Neuronal stem cell (in vitro differentiated cells): Measurements from ENCODE around the gene ACTL9.

ENCODE experiments used
- DNase-seq: peaks from one replicate; pipeline ENCODE4 v3.0.0-alpha.2; 2013; ENCODE audit warnings: low spot score
- H2AFZ ChIP-seq: one replicate; pipeline ENCODE4 v1.6.1; 2013; ENCODE audit warnings: mild to moderate bottlenecking, low read length, inconsistent platforms
- H2AK5ac ChIP-seq: 2 replicates; pipeline ENCODE4 v1.6.1; 2013; ENCODE audit warnings: low read depth, mild to moderate bottlenecking, inconsistent platforms, low read length, moderate library complexity, mixed read lengths
- H2BK120ac ChIP-seq: 2 replicates; pipeline ENCODE4 v1.6.1; 2013; ENCODE audit warnings: low read depth, mild to moderate bottlenecking, inconsistent platforms, low read length, moderate library complexity, mixed read lengths
- H2BK12ac ChIP-seq: one replicate; pipeline ENCODE4 v1.6.1; 2013; ENCODE audit warnings: low read length, inconsistent platforms
- H2BK15ac ChIP-seq: 2 replicates; pipeline ENCODE4 v1.6.1; 2013; ENCODE audit warnings: mild to moderate bottlenecking, low read length, inconsistent platforms, mixed read lengths
- H2BK5ac ChIP-seq: one replicate; pipeline ENCODE4 v1.6.1; 2013; ENCODE audit warnings: inconsistent platforms, mild to moderate bottlenecking, low read length, moderate library complexity
- H3K14ac ChIP-seq: one replicate; pipeline ENCODE4 v1.6.1; 2013; ENCODE audit warnings: low read length, inconsistent platforms
- H3K18ac ChIP-seq: 2 replicates; pipeline ENCODE4 v1.6.1; 2013; ENCODE audit warnings: low read length, inconsistent platforms
- H3K23ac ChIP-seq: 2 replicates; pipeline ENCODE4 v1.6.1; 2013; ENCODE audit warnings: low read depth, mild to moderate bottlenecking, mixed read lengths, low read length, inconsistent platforms; ENCODE audit not compliant: poor library complexity
- H3K27ac ChIP-seq: replicated peaks from 3 replicates; pipeline ENCODE4 v1.5.1; 2013; ENCODE audit warnings: low read length, inconsistent platforms
- H3K27me3 ChIP-seq, 3 experiments: 2 replicates each; pipeline ENCODE4 v1.6.1; 2013; ENCODE audit warnings: low read length in 3 of 3, mild to moderate bottlenecking in 2 of 3, inconsistent platforms in 1 of 3, low read depth in 1 of 3, mixed read lengths in 1 of 3, moderate library complexity in 1 of 3; ENCODE audit not compliant: control insufficient read depth in 3 of 3, insufficient read depth in 3 of 3
- H3K36me3 ChIP-seq, 2 donors: replicated peaks in 1 of 2; 2 replicates each; pipeline ENCODE4 v1.6.1; 2013; ENCODE audit warnings: low read length in 2 of 2; ENCODE audit not compliant: control insufficient read depth in 2 of 2, insufficient read depth in 2 of 2
- H3K4ac ChIP-seq: 2 replicates; pipeline ENCODE4 v1.6.1; 2013; ENCODE audit warnings: inconsistent platforms, mild to moderate bottlenecking, low read length, moderate library complexity
- H3K4me1 ChIP-seq, 2 donors: 1 replicate in 1 of 2; 2 replicates in 1 of 2; pipeline ENCODE4 v1.6.1; 2013; ENCODE audit warnings: low read length in 2 of 2, low read depth in 1 of 2; ENCODE audit not compliant: control insufficient read depth in 2 of 2, insufficient read depth in 1 of 2
- H3K4me2 ChIP-seq: one replicate; pipeline ENCODE4 v1.6.1; 2013; ENCODE audit warnings: mild to moderate bottlenecking, low read length, inconsistent platforms; ENCODE audit not compliant: insufficient read depth, poor library complexity, severe bottlenecking
- H3K4me3 ChIP-seq, 2 donors: 2 replicates each; pipeline ENCODE4 v1.5.1; 2013; ENCODE audit warnings: low read length in 2 of 2, mild to moderate bottlenecking in 2 of 2, inconsistent platforms in 1 of 2, moderate library complexity in 1 of 2
- H3K79me1 ChIP-seq: one replicate; pipeline ENCODE4 v1.6.1; 2013; ENCODE audit warnings: low read depth, mild to moderate bottlenecking, inconsistent platforms, low read length, moderate library complexity
- H3K9ac ChIP-seq: one replicate; pipeline ENCODE4 v1.6.1; 2013; ENCODE audit warnings: mild to moderate bottlenecking, low read depth, low read length, inconsistent platforms; ENCODE audit not compliant: poor library complexity
- H3K9me3 ChIP-seq, 2 donors: replicated peaks in 1 of 2; 2 replicates each; pipeline versions ENCODE3 to v1.6.1; 2013; ENCODE audit warnings: low read length in 2 of 2, mild to moderate bottlenecking in 2 of 2, inconsistent platforms in 1 of 2, low read depth in 1 of 2, mixed read lengths in 1 of 2, moderate library complexity in 1 of 2; ENCODE audit not compliant: control insufficient read depth in 2 of 2, insufficient read depth in 1 of 2
- H4K8ac ChIP-seq: one replicate; pipeline ENCODE4 v1.6.1; 2013; ENCODE audit warnings: low read depth, mild to moderate bottlenecking, inconsistent platforms, low read length, moderate library complexity
- H4K91ac ChIP-seq: one replicate; pipeline ENCODE4 v1.6.1; 2013; ENCODE audit warnings: low read length, low read depth, mild to moderate bottlenecking, inconsistent platforms; ENCODE audit not compliant: poor library complexity
- WGBS, 2 donors: extraction: QIAGEN DNeasy Blood & Tissue Kit; methylation state at CpG; one replicate each; pipeline ENCODE4 v1.1.7; 2013; ENCODE audit warnings: missing lambda C conversion rate in 2 of 2, mixed read lengths in 1 of 2; ENCODE audit not compliant: insufficient read length in 2 of 2, insufficient replicate concordance in 1 of 2; ENCODE audit errors: extremely low coverage in 2 of 2; 5-methylcytosine and 5-hydroxymethylcytosine counted together

ACTL9 gene

DNA sequence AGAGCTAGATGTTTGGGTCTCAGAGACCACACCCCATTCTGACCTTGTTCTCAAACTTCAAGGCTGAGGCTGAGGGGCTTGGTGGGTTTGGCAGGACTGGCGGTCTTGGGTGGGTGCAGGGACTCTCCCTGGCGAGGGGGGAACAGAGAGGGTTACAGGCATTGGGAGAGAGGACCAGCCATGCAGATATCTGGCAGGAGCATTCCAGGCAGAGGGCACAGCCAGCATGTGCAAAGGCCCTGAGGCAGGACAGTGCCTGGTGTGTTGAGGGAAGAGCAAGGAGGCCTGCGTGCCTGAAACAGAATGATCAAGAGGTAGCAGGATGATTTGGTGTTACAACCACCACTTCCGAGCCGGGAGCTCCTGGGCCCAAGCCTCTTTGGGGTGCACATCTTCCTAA, 40.7 kb downstream of the ACTL9 start:
- no peak for DNase-seq
- peaks cover 0 to 1% of the 10 kb centered on the region in 2 donors for H3K9me3 ChIP-seq
- peaks cover 0 to 14% (median 2%) of the 10 kb centered on the region in 3 experiments for H3K27me3 ChIP-seq
- H3K23ac ChIP-seq, result peak overlapping the region; percentile 25
- WGBS, 2 donors, result no CpG with 5 or more reads among the region's 5 CpGs
- H3K79me1 ChIP-seq, result peaks cover 1% of the 10 kb centered on the region
- H4K91ac ChIP-seq, result no peak overlapping the region
- peak overlapping the region; percentile 43 for H2BK15ac ChIP-seq
- H2BK5ac ChIP-seq, result no peak overlapping the region
- no peak overlapping the region for H2BK12ac ChIP-seq
- no peak overlapping the region for H4K8ac ChIP-seq
- no peak overlapping the region for H2BK120ac ChIP-seq
- no peak overlapping the region for H2AK5ac ChIP-seq
- H3K14ac ChIP-seq, result peak overlapping the region; percentile 91
- no peak overlapping the region for H3K27ac ChIP-seq
- H2AFZ ChIP-seq, result no peak overlapping the region
- no peaks in the 10 kb centered on the region for H3K4me1 ChIP-seq
- peak overlapping the region; percentile 16 for H3K18ac ChIP-seq
- H3K36me3 ChIP-seq, result no peaks in the 10 kb centered on the region
- no peak overlapping the region for H3K4ac ChIP-seq
- no peak overlapping the region for H3K4me3 ChIP-seq
- H3K9ac ChIP-seq, result no peak overlapping the region
- no peak overlapping the region for H3K4me2 ChIP-seq

DNA sequence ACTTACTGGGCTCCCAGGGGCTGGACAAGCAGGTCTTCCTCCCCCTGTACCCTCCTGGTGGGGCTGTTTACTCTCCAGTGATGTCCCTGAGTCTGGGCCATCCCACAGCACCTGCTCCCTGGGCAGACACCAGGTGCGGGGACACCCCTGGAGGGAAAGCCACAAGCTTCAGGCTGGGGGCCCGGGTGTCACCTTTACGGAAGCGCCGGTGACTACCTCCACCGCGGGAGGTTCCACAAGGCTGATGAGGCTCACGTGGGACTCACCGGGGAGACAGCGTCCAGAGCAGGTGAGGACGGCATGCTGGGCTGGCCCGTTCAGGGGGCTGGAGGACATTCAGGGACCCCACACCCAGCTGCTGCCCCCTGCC, 43.3 kb downstream of the ACTL9 start:
- Histone ChIP-seq H3K4me3 (no peak overlapping the region), H3K14ac (no peak overlapping the region), H4K8ac (no peak overlapping the region), H2BK12ac (peak overlapping the region; percentile 14), H3K18ac (peak overlapping the region; percentile 11), H2BK15ac (no peak overlapping the region), H3K27ac (no peak overlapping the region), H3K27me3 (peaks cover 0 to 14% (median 0%) of the 10 kb centered on the region in 3 experiments), H2AFZ (no peak overlapping the region), H3K9me3 (peaks cover 0 to 1% of the 10 kb centered on the region in 2 donors), H3K4ac (no peak overlapping the region), H3K4me1 (no peaks in the 10 kb centered on the region), H2BK5ac (no peak overlapping the region), H2AK5ac (peak overlapping the region; percentile 12), H3K79me1 (peaks cover 1% of the 10 kb centered on the region), H3K9ac (no peak overlapping the region), H3K36me3 (no peaks in the 10 kb centered on the region), H3K23ac (no peak overlapping the region), H3K4me2 (no peak overlapping the region), H2BK120ac (no peak overlapping the region), H4K91ac (no peak overlapping the region)
- WGBS, 2 donors, result no CpG with 5 or more reads among the region's 12 CpGs
- no peak for DNase-seq

DNA sequence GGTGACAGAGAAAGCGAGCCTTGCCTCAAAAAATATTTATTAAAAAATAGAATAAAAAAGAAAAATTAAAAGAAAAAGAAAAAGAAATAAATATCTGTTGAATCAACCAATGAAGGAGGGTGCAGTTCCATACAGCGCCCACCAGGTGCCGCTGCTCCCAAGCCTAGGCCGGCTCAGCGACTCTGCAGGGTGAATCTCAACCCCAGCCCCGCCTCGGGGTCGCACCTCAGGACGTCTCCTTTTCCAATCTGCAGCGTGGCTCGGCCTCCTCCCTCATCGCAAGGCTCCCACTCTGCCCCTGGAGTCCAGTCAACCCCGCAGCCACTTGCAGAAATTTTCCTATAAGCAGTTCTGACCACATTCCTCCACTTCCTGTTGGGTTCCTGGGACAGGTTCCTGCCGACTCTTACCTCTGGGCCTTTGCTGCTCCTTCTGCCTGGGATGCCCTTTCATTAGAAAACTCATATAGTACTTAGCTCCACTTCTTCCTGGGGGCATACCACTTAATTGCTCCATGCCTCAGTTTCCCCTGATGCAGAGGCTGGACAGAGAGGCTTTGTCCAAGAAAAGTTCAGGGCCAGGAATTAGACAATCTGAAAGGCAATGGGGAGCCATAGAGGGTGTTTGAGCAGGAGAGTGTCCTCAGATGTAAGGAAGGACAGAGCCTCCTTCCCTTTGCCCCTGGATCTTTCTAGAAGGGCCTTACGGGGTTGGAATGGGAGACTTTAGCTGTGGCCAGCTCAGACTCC, 43.8 kb downstream of the ACTL9 start:
- peaks cover 0 to 1% of the 10 kb centered on the region in 2 donors for H3K9me3 ChIP-seq
- no peak overlapping the region for H4K8ac ChIP-seq
- no peak overlapping the region for H3K9ac ChIP-seq
- no CpG with 5 or more reads among the region's 15 CpGs for WGBS, 2 donors
- no peak overlapping the region for H2BK15ac ChIP-seq
- peak; percentile 65 for DNase-seq
- H3K27ac ChIP-seq, result no peak overlapping the region
- H3K23ac ChIP-seq, result no peak overlapping the region
- H3K18ac ChIP-seq, result peak overlapping the region; percentile 11
- peak overlapping the region; percentile 88 for H2AFZ ChIP-seq
- H2BK120ac ChIP-seq, result no peak overlapping the region
- no peak overlapping the region for H3K4ac ChIP-seq
- no peak overlapping the region for H3K14ac ChIP-seq
- no peaks in the 10 kb centered on the region for H3K36me3 ChIP-seq
- no peak overlapping the region for H2BK5ac ChIP-seq
- no peak overlapping the region for H4K91ac ChIP-seq
- H3K27me3 ChIP-seq, result peaks cover 0 to 8% (median 0%) of the 10 kb centered on the region in 3 experiments
- peak overlapping the region; percentile 14 for H2BK12ac ChIP-seq
- peak overlapping the region; percentile 19 for H3K4me2 ChIP-seq
- H3K4me3 ChIP-seq, result no peak overlapping the region
- peaks cover 1% of the 10 kb centered on the region for H3K79me1 ChIP-seq
- H2AK5ac ChIP-seq, result peak overlapping the region; percentile 12
- no peaks in the 10 kb centered on the region for H3K4me1 ChIP-seq

DNA sequence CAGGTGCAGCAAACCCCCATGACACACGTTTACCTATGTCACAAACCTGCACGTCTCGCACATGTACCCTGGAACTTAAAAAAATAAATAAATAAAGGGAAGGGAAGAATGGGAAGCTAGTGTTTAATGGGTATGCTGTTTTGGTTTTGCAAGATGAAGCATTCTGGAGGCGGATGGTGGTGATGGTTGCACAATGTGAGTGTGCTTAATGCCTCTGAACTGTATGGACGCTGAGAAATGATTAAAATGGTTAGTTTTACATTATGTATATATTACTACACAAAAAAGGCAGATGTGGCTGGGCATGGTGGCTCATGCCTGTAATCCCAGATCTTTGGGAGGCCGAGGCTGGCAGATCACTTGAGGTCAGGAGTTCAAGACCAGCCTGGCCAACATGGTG, 50.4 kb downstream of the ACTL9 start:
- Histone ChIP-seq H3K4me1 (no peaks in the 10 kb centered on the region), H3K4me3 (no peak overlapping the region), H2BK120ac (no peak overlapping the region), H2AK5ac (no peak overlapping the region), H3K9ac (no peak overlapping the region), H4K91ac (no peak overlapping the region), H2BK5ac (no peak overlapping the region), H3K23ac (no peak overlapping the region), H3K36me3 (no peaks in the 10 kb centered on the region), H3K9me3 (no peaks in the 10 kb centered on the region), H3K27ac (no peak overlapping the region), H3K27me3 (peaks cover 0 to 2% (median 0%) of the 10 kb centered on the region in 3 experiments), H3K79me1 (no peaks in the 10 kb centered on the region), H2BK12ac (no peak overlapping the region), H3K18ac (no peak overlapping the region), H4K8ac (no peak overlapping the region), H2BK15ac (no peak overlapping the region), H3K4me2 (no peak overlapping the region), H3K14ac (no peak overlapping the region), H3K4ac (no peak overlapping the region), H2AFZ (no peak overlapping the region)
- no CpG with 5 or more reads among the region's 6 CpGs for WGBS, 2 donors
- DNase-seq, result no peak
